GM19452 (cell line): ENCODE results near the gene ADGRB3.
"Not testable (repeated sequence)": the region's sequence is repeated elsewhere in the genome, so short reads cannot be mapped to it uniquely, and the experiment has no call there.

Experiments
- ATAC-seq: cut with Tn5 transposase; IDR thresholded peaks from one replicate; pipeline ENCODE4 v1.9.1; 2021; ENCODE audit not compliant: unreplicated experiment

Gene ADGRB3

GRCh38 chr6:68649669-68650068, 14.6 kb downstream of the ADGRB3 start:
- no peak for ATAC-seq

DNA sequence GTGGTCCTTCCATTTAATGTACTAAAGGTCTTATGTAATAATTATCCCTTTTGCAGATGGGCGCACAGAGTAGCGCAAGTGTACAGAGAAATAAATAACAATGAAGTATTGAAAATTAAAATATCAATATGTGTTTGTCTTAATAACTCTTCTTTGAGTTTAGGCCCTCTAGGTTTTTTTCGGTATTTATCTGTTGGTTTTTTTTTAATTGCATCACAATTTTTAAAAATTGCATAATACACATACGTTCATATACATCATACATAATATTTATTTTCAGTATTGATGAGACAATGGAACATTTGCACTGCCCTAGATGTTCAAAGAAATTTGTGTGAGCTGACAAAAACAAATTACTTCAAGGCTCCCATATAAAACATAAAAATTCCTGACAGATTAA, 15.1 kb downstream of the ADGRB3 start:
- no peak for ATAC-seq

DNA sequence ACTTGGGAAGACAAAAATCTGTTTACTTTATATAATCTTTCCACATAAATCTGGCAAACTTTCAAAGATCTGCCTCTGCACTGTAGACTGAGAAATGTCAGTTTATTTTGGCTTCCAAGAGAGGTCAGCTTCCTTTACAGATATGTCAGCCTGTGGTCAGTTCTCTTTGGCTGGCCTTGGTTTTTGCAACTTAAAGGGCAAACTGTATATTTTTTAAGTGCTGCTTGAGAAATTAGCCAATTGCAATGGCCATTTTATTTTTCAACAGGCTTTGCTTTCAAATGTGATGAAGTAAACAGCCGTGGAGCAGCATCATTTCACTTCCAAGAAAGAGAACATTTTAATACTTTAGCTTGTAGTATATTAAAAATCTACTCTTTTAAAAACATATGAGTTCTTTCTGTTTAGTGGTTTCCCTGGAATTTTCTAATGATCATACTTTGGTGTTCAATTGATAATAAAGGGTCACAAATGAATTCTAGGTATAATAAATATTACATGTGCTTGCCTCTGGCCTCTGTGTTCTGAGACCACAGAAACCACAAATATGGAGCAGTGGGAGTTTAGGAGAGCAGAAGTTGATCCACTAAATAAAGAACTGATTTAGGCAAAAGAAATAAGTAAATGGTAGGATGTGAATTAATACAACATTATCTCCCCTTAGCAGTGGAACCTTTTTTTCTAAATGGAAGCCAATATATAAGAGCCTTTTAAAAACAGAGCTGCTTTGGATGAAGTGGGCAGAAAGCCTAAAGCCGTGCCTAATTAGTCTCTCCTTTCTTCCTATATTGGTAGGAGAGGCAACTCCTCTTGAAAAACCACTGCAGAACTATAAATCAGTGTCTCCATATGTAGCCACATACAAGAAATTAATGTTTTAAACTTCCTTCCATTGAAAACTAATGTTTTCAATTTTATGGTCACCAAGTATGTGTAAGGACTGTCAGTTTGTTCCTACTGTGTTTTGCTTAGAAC, 16.2 kb downstream of the ADGRB3 start:
- ATAC-seq = no peak

- no peak for ATAC-seq
These were observed 17.0 kb downstream of the ADGRB3 start for GRCh38 chr6:68652117-68652536.

DNA sequence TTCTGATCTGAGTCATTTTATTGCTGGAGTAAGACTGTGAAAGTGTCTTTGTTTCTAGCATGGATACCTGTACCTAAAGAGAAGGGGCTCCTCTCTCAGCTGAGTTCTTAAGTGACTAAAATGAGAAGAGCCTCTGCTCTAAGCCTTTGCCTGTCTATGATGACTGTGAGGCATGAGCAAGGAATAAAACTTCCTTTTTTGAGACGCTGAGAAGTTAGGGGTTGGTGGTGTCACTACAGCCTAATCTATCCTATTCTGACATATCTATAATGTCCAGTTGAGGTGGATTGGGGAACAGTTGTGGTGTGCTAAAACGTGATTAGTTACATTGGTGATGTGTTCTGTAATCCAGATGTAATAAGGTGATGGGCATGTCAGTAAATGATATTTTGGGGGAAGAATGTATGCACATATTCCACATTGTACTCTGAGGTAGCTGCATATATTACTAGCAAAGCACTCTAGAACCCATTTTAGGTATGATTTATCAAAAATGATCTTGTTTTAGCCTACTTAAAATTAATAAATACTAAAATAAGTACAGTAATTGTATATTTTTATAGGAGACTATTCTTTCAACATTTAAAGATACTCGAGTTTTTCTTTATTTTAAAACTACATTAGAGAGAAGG, 18.1 kb downstream of the ADGRB3 start:
- no peak for ATAC-seq

DNA sequence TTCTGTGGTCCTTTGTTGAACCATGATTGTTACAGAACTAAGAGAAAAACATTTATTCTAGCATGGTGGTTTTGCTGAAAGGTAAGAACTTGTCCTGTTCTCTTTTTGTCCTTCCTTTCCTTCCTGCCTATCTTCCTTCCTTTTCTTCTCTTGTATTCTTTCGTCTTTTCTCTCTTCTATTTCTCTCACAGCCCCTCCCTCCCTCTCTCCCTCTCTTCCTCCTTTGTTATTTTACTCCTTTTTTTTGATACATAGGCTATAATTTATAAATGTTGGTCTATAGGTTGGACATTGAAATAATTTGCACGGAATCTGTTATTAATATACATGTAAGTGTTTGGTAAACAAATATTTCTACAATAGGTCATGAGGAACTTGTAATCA, 18.6 kb downstream of the ADGRB3 start:
- ATAC-seq = no peak

DNA sequence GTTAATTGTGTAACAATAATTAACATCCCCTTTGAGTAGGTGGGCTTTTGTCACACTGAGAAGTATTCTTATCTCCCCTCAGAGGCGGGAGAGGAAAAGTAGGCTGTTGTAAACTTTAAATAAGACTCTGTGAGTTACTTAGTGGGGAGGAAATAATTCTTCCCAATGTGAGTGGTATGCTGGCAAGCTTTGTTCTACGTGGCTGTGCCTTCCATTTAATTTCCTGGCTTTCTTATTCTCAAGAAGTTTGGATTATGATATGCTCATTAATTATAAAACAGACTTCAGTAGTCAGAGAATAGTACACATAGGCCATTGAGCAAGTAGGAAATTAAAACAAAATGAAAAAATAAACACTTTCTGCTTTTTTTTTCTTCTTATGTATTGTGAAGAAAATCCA, 19.1 kb downstream of the ADGRB3 start:
- ATAC-seq = no peak

GRCh38 chr6:68655028-68655427, 19.9 kb downstream of the ADGRB3 start:
- no peak for ATAC-seq

DNA sequence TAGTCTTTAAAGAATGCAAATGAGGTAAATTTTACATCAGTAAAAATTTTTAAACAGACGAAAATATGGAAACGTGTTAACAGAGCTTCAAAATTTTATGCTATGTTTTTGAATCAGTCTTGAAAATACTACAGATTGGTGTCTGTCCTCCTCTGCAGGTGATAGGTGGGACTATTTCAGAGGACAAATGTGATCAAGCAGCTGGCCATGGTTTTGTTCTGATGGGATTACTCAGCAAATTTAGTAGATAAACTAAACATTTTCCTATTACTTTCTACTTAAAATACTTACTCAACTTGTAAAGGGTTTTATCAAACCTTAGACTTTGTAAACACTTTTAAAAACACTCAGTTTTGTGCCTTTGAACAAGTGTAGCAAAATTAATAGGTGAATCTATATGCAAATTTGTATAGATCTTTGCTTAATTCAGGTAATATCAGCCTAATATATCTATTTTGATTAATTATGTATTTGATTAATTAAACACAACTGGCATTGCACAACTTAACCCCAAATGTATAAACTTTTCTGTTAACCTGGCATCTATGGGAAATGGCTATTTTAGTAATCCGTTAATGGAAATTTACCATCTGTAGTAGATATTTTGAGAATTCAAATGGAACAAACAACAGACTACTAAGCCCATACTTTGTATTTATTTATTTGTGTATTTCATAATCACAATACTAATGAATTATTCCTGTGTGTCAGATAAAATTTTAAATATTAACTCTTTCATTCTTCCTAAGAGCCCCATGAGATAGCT, 22.5 kb downstream of the ADGRB3 start:
- no peak for ATAC-seq

- ATAC-seq = no peak
These were observed 23.3 kb downstream of the ADGRB3 start for GRCh38 chr6:68658338-68658737.

DNA sequence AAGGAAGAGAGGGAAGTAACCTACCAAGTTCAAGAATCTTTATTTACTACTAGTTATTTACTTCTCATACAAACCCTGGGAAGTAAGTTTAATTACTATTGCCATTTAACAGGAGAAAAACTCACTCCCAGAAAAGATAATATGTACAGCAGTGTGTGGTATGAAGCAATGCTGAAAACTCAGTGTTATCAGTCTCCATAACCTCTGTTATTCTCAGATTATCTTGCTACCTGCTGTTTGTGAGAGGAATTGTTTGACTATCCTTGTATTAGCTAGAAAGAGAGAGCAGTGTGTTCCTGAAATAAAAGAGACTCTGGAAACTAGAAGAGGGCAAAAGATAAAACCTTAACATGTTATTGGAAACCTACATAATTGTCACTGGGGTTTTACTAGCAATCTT, 38.2 kb downstream of the ADGRB3 start:
- ATAC-seq = no peak

- no peak for ATAC-seq
These were observed 40.5 kb downstream of the ADGRB3 start for GRCh38 chr6:68675548-68675947.

DNA sequence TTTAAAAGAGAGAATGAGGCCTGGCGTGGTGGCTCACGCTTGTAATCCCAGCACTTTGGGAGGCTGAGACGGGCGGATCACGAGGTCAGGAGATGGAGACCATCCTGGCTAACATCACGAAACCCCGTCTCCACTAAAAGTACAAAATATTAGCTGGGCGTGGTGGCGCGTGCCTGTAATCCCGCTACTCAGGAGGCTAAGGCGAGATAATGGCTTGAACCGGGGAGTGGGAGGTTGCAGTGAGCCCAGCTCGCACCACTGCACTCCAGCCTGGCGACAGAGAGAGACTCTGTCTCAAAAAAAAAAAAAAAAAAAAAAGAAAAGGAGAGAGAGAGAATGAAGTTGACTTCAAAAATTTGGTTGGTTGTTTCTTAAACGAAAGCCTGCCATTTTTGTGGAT, 41.0 kb downstream of the ADGRB3 start:
- not testable (repeated sequence) for ATAC-seq

DNA sequence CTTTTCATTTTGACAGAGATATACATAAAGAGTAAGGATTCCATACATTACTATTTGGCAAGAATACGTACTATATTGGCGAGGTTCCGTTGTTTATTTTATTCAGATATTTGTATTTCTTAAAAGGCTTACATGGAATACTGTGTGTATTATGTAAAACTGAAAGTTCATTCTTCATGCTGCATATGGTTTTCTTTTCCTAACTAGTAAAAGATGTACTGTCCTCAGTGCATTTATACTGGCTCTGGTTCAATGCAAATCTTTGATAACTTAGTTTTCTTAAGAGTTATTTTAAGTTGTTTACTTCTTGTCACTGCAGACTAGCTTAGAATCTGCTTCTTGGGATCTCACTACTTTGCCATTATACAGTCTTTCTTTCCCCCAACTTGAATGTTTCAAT, 42.0 kb downstream of the ADGRB3 start:
- no peak for ATAC-seq

DNA sequence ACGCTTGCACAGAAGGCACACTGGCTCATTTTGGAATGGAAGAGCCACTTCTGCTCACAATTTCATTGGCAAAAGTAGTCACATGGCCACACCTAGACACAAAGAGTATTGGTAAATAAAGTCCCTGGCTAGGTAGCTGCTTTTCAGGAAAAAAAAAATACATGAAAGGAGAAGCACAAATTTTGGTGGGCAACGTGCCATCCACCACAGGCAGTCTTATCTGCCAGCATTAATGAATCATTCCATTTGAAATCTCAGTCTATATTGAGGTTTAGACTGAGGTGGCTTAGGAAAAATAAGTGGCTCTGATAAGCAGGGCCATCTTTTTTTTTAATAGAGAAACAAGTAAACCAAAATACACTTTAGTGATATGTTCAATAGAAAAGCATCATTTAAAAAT, 44.3 kb downstream of the ADGRB3 start:
- ATAC-seq = no peak

DNA sequence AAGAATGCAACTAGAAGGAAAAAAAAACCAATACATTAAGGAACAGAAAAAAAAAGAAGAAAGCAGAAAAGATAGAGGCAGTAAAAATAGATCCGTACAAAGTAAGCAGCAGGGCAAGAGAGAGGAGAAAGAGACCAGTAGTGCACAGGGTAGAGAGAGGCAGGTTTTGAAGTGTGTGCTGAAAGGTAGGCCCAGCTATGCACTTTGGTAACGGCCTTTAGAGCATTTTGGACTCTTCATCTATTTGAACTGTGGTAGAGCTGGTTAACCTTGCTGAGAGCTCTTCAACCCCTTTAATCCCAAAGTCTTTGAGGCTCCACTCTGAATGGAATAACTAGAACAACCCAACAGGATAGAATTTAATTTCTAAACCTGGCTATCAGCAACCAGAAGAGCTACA, 45.2 kb downstream of the ADGRB3 start:
- no peak for ATAC-seq

GRCh38 chr6:68689910-68690309, 54.8 kb downstream of the ADGRB3 start:
- ATAC-seq = no peak

DNA sequence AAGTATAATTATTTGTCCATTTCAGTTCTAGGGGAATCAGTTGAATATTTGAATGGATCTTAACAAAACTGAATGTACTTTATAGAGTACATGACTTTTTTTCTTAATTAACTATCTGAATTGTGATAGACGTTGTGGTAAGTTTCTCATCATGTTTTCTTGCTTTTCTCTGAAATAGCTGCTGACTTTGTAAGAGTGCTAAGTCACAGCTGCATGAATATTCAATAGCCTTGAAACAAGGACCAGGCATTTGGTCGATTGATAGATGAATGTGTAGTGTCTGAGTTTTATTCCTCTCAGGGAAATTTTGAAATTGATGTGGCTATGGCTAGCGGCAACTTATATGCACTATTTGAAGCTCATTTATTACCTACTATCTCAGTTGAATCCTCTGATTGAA, 56.0 kb downstream of the ADGRB3 start:
- ATAC-seq = no peak

DNA sequence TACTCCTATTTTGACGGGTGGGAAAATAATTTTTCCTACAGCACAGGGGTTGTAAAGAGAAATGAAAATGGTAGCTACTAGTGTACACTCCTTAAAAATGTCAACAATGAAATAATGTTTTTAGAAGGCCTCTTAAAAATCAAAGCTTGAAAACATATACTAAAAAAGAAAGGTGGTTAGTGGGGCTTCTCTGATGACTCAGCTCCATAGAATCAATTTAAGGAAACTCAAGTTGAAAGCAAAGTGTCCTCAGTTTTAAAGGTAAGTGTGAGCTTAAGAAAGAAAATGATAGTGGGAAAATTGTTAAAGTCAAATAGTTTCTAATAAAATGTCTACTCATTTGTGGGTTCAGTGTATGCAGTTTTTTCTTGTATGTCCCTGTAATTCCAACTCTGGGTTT, 58.2 kb downstream of the ADGRB3 start:
- no peak for ATAC-seq

DNA sequence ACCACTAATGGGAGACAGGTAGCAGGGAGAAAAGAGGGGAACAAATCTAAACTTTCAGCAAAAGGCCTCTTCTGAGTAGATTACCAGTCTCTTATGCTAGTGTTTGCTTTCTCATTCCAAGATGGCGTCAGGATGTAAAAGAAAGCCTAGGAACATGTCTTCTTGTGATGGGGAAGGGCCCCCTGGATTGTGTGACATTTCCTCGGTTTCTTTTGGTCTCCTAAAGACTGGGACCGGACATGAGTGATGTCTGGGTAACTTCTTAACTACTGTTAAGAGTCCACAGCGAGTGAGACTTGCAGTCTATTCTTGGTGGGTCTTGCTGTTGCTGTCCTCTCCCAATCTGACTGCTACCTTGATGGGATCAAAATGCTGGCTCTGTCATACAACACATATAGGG, 60.3 kb downstream of the ADGRB3 start:
- no peak for ATAC-seq

DNA sequence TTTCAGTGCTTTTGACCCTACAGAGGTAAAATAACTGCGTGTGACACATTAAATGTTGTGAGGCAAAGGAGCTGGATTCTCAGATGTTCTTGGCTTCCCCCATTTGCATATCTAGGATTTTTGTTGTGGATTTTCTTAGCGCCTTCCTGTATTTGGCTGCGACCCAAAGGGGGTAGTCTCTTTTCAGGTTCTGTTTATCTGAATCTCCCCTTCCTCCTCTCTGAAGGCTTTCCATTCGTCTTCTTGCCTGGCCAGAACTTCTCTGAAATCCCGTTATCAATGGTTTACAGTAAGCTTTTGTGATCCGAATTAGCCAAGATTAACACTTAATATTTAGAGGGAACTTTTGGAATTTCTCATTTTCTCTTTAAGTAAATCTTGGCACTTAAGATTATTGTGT, 60.8 kb downstream of the ADGRB3 start:
- no peak for ATAC-seq

DNA sequence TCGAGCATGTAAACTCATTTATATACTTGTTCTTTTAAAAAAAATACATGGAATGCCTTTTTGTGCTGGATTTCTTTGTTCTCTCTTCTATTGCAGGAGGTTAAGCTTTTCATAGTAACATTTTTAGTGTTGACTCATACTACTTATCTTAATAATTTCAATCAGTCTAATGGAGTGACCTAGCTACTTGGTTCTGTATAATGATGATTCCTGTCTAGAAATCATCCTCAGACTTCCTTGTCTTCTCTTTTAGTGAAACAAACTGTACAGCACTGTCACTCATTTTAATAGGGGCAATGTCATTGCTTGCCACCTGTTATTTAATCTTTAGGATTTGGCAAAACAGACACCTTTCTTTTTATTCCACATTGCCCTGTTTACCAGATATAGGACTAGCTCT, 62.3 kb downstream of the ADGRB3 start:
- ATAC-seq = no peak
